GM18873 (cell line): ENCODE data around the gene KIF26A.

Experiments
- ATAC-seq: cut with Tn5 transposase; IDR thresholded peaks from one replicate; pipeline ENCODE4 v1.9.1; 2021; ENCODE audit warnings: mild to moderate bottlenecking, moderate library complexity, moderate number of reproducible peaks; ENCODE audit not compliant: unreplicated experiment, low FRiP score

The KIF26A gene

GRCh38 chr14:104129556-104129955 lies 8.8 kb upstream of the KIF26A start:
- ATAC-seq = no peak

GRCh38 chr14:104130974-104131651 lies 7.3 kb upstream of the KIF26A start:
- ATAC-seq = no peak

- no peak for ATAC-seq
Observed at GRCh38 chr14:104131968-104132732, 6.2 kb upstream of the KIF26A start.

GRCh38 chr14:104132981-104133380 lies 5.4 kb upstream of the KIF26A start:
- no peak for ATAC-seq

- no peak for ATAC-seq
Observed at GRCh38 chr14:104133496-104133895, 4.9 kb upstream of the KIF26A start.

- no peak for ATAC-seq
Observed at GRCh38 chr14:104134061-104134965, 4.1 kb upstream of the KIF26A start.

- ATAC-seq = no peak
Observed at GRCh38 chr14:104135121-104135903, 3.1 kb upstream of the KIF26A start.

GRCh38 chr14:104135904-104136471 lies 2.4 kb upstream of the KIF26A start:
- no peak for ATAC-seq

GRCh38 chr14:104136472-104137296 lies 1.7 kb upstream of the KIF26A start:
- no peak for ATAC-seq

- ATAC-seq = no peak
Observed at GRCh38 chr14:104137297-104138097, 890 bp upstream of the KIF26A start.

GRCh38 chr14:104138718-104139459 lies 502 bp downstream of the KIF26A start:
- no peak for ATAC-seq

GRCh38 chr14:104139460-104140212 lies 1.2 kb downstream of the KIF26A start:
- no peak for ATAC-seq

GRCh38 chr14:104140213-104140462 lies 1.8 kb downstream of the KIF26A start:
- no peak for ATAC-seq

- no peak for ATAC-seq
Observed at GRCh38 chr14:104140463-104141331, 2.3 kb downstream of the KIF26A start.

- no peak for ATAC-seq
Observed at GRCh38 chr14:104141621-104142091, 3.3 kb downstream of the KIF26A start.
